ENCODE results near the gene FAM81A. TPM values are rescaled to one million over a fixed set of nuclear protein-coding genes. Genes with fewer than 3 reads are reported as not detected.
A peak's percentile ranks its signal among the peaks of the same experiment; 100 is the strongest.

FAM81A gene
- total and polyA plus RNA-seq, 9 of the 15 experiments (the other 6 are each of a cell fraction or from before 2014, with no cell fraction given), result not detected

GRCh38 chr15:59543721-59544547 is 105.9 kb downstream of the FAM81A start (continued):
- no peak for TF ChIP-seq ATF2 (CRISPR knock-in tag; IDR thresholded peaks at IDR 0.05)
- peak; percentile 31; the same call in 1 of the 2 replicates for TF ChIP-seq BHLHE40 (IDR thresholded peaks at IDR 0.05; ENCODE audit: low read length)
- no peak for TF ChIP-seq ZFX (CRISPR knock-in tag; IDR thresholded peaks at IDR 0.05)
- TF ChIP-seq DEAF1 (CRISPR knock-in tag; IDR thresholded peaks at IDR 0.05), result no peak
- TF ChIP-seq MAFK (IDR thresholded peaks at IDR 0.05; ENCODE audit: low read length), result peak; percentile 70
- TF ChIP-seq AFF4 (CRISPR knock-in tag; IDR thresholded peaks at IDR 0.05), result no peak
- peak; percentile 90 for TF ChIP-seq ZNF121 (CRISPR knock-in tag; conservative IDR thresholded peaks at IDR 0.05)
- peak; percentile 82 for TF ChIP-seq MAFF (IDR thresholded peaks at IDR 0.05; ENCODE audit: low read length)
- TF ChIP-seq ID3 (CRISPR knock-in tag; IDR thresholded peaks at IDR 0.05), result no peak
- no peak for TF ChIP-seq ID3 (tag; IDR thresholded peaks at IDR 0.05)
- TF ChIP-seq ESRRA (IDR thresholded peaks at IDR 0.05; ENCODE audit: borderline replicate concordance, low read depth), result 0 out of 2 replicates have a peak, but pooled peaks have one; percentile 22
- TF ChIP-seq ILK (tag; IDR thresholded peaks at IDR 0.05; ENCODE audit: borderline replicate concordance, low read depth), result no peak
- no peak for TF ChIP-seq ZNF384 (IDR thresholded peaks at IDR 0.05; ENCODE audit: low read depth, low read length)
- TF ChIP-seq USF1 (CRISPR knock-in tag; IDR thresholded peaks at IDR 0.05), result peak; percentile 77
- no peak for TF ChIP-seq ZNF79 (CRISPR knock-in tag; IDR thresholded peaks at IDR 0.05; ENCODE audit: low read depth)
- no peak for TF ChIP-seq RNF2 (IDR thresholded peaks at IDR 0.05)
- peak; percentile 74 for TF ChIP-seq C11orf30 (IDR thresholded peaks at IDR 0.05; ENCODE audit: low read depth)
- TF ChIP-seq SOX6 (IDR thresholded peaks at IDR 0.05), result peak; percentile 15; the same call in 1 of the 2 replicates
- no peak for TF ChIP-seq U2AF1 (optimal IDR thresholded peaks at IDR 0.05; ENCODE audit: low read depth, low read length)
- TF ChIP-seq ZEB2 (IDR thresholded peaks at IDR 0.05), result peak; percentile 61; the same call in 1 of the 2 replicates
- TF ChIP-seq MAFG (tag; conservative IDR thresholded peaks at IDR 0.05), result peak; percentile 63

All from K562 (cell line).